Right renal cortex interstitium (tissue), 3 donors: ENCODE measurements around the gene PRR15. TPM values are rescaled to one million over a fixed set of nuclear protein-coding genes. Genes with fewer than 3 reads are reported as not detected.
A peak's percentile ranks its signal among the peaks of the same experiment; 100 is the strongest.
"Not testable (repeated sequence)": the region's sequence is repeated elsewhere in the genome, so short reads cannot be mapped to it uniquely, and the experiment has no call there.

ENCODE experiments used
- DNase-seq, 3 donors: peaks; one replicate each; pipeline ENCODE4 v3.0.0-alpha.2; 2013; ENCODE audit warnings: low read depth in 3 of 3, low spot score in 2 of 3
- polyA plus RNA-seq, 3 donors: library from polyadenylated mRNA; unstranded; fragments of 120-200 nt; gene quantifications; one replicate each; pipeline ENCODE4 v1.2.1, GENCODE V29; 2013; ENCODE audit not compliant: insufficient read length in 3 of 3

PRR15 gene, protein sequence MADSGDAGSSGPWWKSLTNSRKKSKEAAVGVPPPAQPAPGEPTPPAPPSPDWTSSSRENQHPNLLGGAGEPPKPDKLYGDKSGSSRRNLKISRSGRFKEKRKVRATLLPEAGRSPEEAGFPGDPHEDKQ
- 1 to 10 TPM; 4.2 to 6.6 (median 4.5) TPM for polyA plus RNA-seq

DNA sequence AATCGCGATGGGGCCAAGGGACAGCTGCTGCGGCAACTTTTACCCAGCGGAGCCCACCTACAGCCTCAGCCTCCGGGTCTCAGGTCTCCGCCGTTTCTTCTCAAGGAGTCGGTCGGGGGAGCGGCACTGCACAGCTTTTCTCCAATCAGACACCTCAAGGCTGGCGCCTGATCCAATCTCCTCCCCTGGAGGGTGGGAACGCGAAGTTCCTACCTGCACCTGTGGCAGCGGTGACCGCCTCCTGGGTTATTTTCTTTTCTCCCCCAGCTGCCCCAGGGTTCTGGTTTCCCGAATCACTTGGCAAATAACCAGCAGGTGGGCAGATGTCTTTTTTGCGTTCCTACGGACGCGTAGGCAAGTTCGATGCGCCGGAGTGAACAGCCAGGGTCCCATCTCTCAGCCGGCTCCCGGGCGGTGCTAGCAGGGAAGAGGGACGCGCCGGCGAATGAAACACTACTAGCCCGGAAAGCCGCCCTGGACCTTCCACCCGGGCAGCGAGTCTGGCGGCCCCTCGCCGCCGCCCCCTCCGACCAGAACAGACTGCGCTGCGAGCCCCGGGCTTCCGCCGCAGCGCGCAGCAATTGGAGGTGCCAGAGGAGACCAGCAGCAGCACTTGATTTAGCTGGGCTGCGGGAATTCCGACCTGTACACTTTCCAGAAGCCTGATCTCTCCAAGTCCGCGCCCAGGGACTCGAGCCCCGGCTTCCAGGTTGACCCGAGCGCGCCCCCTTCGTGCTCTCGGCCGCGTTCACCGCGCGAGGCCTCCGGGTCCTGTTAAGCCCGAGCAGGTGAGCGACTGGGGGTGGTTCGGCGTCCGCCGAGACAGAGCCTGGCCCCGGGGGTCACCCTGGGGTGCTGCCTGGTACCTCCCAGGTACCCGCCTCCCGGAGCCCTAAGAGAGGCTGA, at the start of gene PRR15:
PRR15 (plus strand) TSS at position 246 of the 906 bp plus-strand sequence. CDS start 2,495 bp downstream, outside the sequence.
- DNase-seq, result peak in 2 of 3 donors; percentile 38 to 55

GRCh38 chr7:29516491-29516890, 47.1 kb upstream of the PRR15 start:
- DNase-seq, result no peak

DNA sequence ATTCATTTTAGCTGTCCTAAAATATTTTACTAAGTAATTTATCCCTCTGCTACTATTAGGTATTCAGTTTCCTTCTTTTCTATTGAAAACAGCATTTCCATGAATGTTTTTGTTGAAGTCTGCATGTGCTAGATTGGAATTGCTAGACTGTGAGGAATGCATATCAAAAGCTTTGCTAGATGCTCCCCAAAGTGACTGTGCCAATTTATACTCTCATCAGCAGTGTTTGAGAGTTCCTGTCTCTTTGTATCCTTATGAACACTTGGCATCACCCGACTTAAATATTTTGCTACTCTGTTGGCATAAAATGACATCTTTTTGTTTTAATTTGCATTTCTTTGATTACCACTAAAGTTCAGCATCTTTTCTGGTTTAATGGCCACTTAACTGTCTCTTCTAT, 45.0 kb upstream of the PRR15 start:
- DNase-seq, result no peak

DNA sequence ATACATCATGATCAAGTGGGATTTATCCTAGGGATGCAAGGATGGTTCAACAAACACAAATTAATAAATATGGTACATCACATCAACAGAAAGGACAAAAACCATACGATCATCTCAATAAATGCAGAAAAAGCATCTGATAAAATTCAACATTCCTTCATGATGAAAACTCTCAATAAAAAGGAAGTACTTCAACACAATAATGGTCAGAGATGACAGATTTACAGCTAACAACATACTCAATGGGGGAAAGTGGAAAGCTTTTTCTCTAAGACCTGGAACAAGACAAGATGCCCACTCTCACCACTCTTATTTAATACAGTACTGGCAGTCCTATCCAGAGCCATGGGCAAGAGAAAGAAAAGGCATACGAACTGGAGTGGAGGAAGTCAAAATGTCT, 39.9 kb upstream of the PRR15 start:
- no peak for DNase-seq

- DNase-seq, result no peak
These were observed 36.0 kb upstream of the PRR15 start for GRCh38 chr7:29527505-29528108.

- not testable (repeated sequence) for DNase-seq
These were observed 35.1 kb upstream of the PRR15 start for GRCh38 chr7:29528526-29528925.

- DNase-seq, result no peak
These were observed 25.2 kb upstream of the PRR15 start for GRCh38 chr7:29538389-29538788.

DNA sequence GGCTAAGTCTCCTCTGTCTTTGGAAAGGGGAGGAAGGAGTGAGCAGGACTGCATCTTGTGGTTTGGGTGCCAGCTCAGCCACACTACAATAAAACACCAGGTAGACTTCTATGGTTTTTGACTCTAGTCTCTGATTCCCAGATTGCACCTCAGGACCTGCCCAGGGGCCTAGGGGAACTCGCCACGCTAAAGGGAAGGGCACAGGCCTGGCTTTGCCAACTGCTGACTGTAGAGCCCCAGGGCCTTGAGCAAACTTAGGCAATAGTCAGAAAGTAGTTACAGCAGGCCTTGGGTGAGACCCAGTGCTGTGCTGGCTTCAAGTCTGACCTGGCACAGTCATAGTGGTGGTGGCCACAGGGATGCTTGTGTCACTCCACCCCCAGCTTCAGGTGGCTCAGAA, 24.2 kb upstream of the PRR15 start:
- no peak for DNase-seq

GRCh38 chr7:29547421-29547820, 16.2 kb upstream of the PRR15 start:
- no peak for DNase-seq

- DNase-seq, result no peak
These were observed 14.8 kb upstream of the PRR15 start for GRCh38 chr7:29548823-29549222.

- DNase-seq, result no peak
These were observed 11.2 kb upstream of the PRR15 start for GRCh38 chr7:29552392-29552791.

DNA sequence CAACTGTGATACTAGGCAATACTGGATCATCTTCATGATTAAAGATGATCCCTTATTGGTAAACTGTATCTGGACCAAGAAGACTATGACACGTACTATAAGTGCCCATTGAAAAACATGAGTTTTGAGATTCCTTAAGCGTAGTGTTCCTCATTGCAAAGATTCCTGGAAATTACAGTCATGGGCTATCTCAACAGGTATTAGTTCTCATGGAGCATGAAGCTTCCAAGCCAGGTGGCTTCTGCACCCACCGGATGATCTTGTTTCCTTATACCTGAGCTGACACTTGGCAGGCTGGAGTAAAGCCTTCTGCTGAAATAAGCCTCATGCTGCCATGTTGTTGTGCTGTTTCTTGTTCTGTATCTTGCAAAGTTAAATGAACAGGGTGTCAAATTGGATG, 8.6 kb upstream of the PRR15 start:
- DNase-seq, result no peak

- DNase-seq, result no peak
These were observed 7.0 kb upstream of the PRR15 start for GRCh38 chr7:29556405-29557195.

- DNase-seq, result no peak
These were observed 5.7 kb upstream of the PRR15 start for GRCh38 chr7:29557954-29558353.

GRCh38 chr7:29561271-29561670, 2.4 kb upstream of the PRR15 start:
- no peak for DNase-seq

DNA sequence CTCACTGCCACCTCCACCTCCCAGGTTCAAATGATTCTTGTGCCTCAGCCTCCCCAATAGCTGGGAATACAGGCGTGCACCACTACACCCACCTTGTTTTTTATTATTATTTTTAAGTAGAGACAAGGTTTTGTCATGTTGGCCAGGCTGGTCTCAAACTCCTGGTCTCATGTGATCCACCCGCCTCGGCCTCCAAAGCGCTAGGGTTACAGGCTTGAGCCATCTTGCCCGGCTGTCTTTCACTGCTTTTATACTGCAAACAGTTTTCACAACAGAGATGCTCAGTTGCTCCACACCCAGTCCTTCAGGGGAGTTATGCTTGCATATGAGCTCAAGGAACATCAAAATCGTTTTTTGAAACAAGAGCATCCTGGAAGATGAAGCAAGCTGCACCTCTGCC, 1.3 kb upstream of the PRR15 start:
- DNase-seq, result no peak

DNA sequence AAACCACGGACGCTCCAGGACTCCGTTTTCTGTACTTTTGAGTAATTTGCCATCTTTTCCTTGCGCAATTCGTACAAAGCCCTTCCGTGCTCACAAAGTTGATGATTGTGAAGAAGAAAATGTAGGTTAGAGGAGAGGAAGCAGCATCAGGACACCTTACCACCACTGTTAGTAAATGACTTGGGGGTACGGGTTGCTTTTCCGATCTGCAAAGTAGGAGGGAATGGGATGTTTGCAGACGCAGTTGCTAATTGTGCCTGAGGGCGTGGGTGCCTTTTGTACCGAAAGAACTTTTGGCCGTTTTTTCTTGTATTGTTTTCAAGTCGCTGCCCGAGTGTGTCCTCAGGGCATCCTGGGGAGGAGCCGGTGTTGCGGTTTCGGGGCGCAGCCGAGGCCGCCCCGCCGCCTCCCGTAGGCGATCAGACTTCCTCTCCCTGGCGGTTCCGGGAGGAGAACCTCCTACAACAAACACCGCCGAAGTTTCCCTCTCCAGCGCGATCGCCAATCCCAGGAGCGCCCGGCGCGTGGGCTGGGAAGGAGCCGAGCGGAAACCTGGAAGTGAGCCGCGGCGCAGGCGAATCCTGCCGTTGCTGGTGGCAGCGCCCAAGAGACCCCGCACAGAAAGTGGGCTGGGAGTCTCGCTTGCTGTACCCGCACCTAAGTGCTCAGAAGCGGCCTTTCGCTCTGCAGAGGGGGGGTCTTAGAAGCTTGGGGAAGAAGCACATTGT, 1.0 kb downstream of the PRR15 start:
- DNase-seq, result peak in 2 of 3 donors; percentile 33 to 47

DNA sequence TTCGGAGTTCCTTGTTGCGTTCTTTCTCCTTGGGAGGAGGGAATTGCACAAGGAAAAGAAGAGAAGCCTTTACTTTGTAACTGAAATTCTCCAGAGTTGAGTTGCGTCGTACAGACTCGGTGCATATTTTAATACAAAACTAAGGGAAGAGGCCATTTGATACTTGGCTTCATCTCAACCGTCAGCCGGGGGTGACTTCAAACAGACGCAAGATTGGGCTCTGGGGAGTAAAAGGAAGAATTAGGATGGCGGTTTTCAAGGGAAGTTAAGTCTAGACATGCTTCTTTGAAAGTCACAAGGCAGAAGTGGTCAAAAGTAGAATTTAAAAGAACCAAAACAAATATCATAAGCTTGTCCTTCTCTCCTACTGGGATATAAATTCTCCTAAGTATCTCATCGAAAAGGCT, 1.6 kb downstream of the PRR15 start:
- DNase-seq, result peak in 1 of 3 donors; percentile 18

GRCh38 chr7:29565634-29565981, 2.0 kb downstream of the PRR15 start:
- DNase-seq, result no peak

DNA sequence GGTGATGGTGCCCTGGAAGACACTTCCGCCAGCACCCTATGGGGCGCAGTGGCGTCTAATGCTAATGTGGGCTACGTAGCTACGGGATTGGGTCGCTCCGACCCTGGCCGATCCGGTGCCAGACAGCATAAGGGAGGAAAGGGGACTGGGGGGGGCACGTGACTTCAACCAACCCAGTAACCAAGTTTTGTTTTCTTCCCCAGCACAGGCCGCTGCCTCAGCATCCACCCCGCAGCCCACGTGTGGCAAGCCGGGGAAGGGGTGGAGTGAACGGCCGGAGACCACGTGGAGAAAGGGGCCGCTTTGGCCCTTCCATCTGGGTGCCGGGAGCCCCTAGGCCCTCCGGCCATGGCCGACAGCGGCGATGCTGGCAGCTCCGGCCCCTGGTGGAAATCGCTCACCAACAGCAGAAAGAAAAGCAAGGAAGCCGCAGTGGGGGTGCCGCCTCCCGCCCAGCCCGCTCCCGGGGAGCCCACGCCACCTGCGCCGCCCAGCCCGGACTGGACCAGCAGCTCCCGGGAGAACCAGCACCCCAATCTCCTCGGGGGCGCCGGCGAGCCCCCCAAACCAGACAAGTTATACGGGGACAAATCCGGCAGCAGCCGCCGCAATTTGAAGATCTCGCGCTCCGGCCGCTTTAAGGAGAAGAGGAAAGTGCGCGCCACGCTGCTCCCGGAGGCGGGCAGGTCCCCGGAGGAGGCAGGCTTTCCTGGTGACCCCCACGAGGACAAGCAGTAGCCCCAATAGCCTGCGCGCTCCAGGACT, 2.5 kb downstream of the PRR15 start:
- no peak for DNase-seq
